Tibial nerve (tissue), 4 donors: Measurements from ENCODE around the gene DMBT1. TPM values are rescaled to one million over a fixed set of nuclear protein-coding genes. Genes with fewer than 3 reads are reported as not detected.

ENCODE experiments used
- DNase-seq, 2 donors: peaks; one replicate each; pipeline ENCODE4 v3.0.0-alpha.2; 2019; ENCODE audit warnings: low spot score in 2 of 2
- H3K27ac ChIP-seq, 4 donors: fragments of 200-600 bp; sonication (generic) in 3 of 4; one replicate each; pipeline ENCODE4 v1.5.1; 2017 to 2019; ENCODE audit warnings: mild to moderate bottlenecking in 1 of 4
- H3K27me3 ChIP-seq, 2 donors: fragments of 200-600 bp; sonication (generic) in 1 of 2; one replicate each; pipeline versions ENCODE4 v1.5.1 to v1.6.0; 2017 to 2019
- H3K36me3 ChIP-seq, 3 donors: fragments of 200-600 bp; sonication (generic); one replicate each; pipeline ENCODE4 v1.5.1; 2018 to 2019
- H3K4me1 ChIP-seq, 4 donors: fragments of 200-600 bp; sonication (generic) in 3 of 4; one replicate each; pipeline ENCODE4 v1.5.1; 2017 to 2019
- H3K4me3 ChIP-seq, 4 donors: fragments of 200-600 bp; sonication (generic) in 3 of 4; one replicate each; pipeline ENCODE4 v1.5.1; 2017 to 2019; ENCODE audit warnings: mild to moderate bottlenecking in 1 of 4, moderate library complexity in 1 of 4
- H3K9me3 ChIP-seq, 4 donors: fragments of 200-600 bp; sonication (generic) in 3 of 4; one replicate each; pipeline ENCODE4 v1.5.1; 2017 to 2019
- CTCF ChIP-seq, 5 experiments: fragments of 200-600 bp in 3 of 5; fragments of 450-650 bp in 2 of 5; sonication (generic) in 3 of 5; IDR thresholded peaks; one replicate each; pipeline ENCODE4 v1.5.1; 2016 to 2019; ENCODE audit warnings: antibody characterized with exemption in 5 of 5, mild to moderate bottlenecking in 3 of 5, moderate library complexity in 2 of 5
- EP300 ChIP-seq, 2 donors: sonication (generic); formaldehyde crosslinking; IDR thresholded peaks; one replicate each; pipeline ENCODE4 v1.6.1; 2017; ENCODE audit warnings: antibody characterized with exemption in 2 of 2, mild to moderate bottlenecking in 1 of 2
- POLR2A ChIP-seq, 2 donors: fragments of 450-650 bp; IDR thresholded peaks; one replicate each; pipeline ENCODE4 v1.6.1; 2017; ENCODE audit warnings: antibody characterized with exemption in 2 of 2, mild to moderate bottlenecking in 2 of 2, moderate library complexity in 2 of 2
- WGBS, 2 donors: methylation state at CpG; one replicate each; pipeline ENCODE4 v1.1.5; 2018; 5-methylcytosine and 5-hydroxymethylcytosine counted together
- total RNA-seq, 4 donors: library from RNA; depleted of rRNA; stranded (reverse); fragments of >200 nt; gene quantifications; one replicate each; pipeline ENCODE4 v1.1.0, GENCODE V29; 2016

The DMBT1 gene
- total RNA-seq, 4 donors from 2014 or later, result not detected

- H3K27me3 ChIP-seq, result no peaks in the 10 kb centered on the region
- DNase-seq, result no peak
- no peaks in the 10 kb centered on the region for H3K4me1 ChIP-seq
- TF ChIP-seq POLR2A (IDR thresholded peaks at IDR 0.05) (no peak), EP300 (IDR thresholded peaks at IDR 0.05) (no peak), CTCF (IDR thresholded peaks at IDR 0.05) (no peak)
- H3K36me3 ChIP-seq, result no peaks in the 10 kb centered on the region
- H3K9me3 ChIP-seq, result no peaks in the 10 kb centered on the region
- no peak overlapping the region for H3K27ac ChIP-seq
- WGBS, 2 donors, result 47 to 55% methylated on average over 8 of the region's 8 CpGs
- no peak overlapping the region for H3K4me3 ChIP-seq
Observed at GRCh38 chr10:122674781-122675180, 114.2 kb downstream of the DMBT1 start.

- H3K9me3 ChIP-seq, result no peaks in the 10 kb centered on the region
Observed at GRCh38 chr10:122675278-122675677, 114.7 kb downstream of the DMBT1 start.

GRCh38 chr10:122678266-122678665 is 117.7 kb downstream of the DMBT1 start:
- H3K36me3 ChIP-seq, result no peaks in the 10 kb centered on the region
- H3K27ac ChIP-seq, result no peak overlapping the region
- DNase-seq, result no peak
- no peaks in the 10 kb centered on the region for H3K27me3 ChIP-seq
- H3K4me1 ChIP-seq, result no peaks in the 10 kb centered on the region
- TF ChIP-seq POLR2A (IDR thresholded peaks at IDR 0.05) (no peak), EP300 (IDR thresholded peaks at IDR 0.05) (no peak), CTCF (IDR thresholded peaks at IDR 0.05) (no peak)
- H3K4me3 ChIP-seq, result no peak overlapping the region
- no peaks in the 10 kb centered on the region for H3K9me3 ChIP-seq

More at GRCh38 chr10:122675278-122675677, 114.7 kb downstream of the DMBT1 start:
- no peaks in the 10 kb centered on the region for H3K4me1 ChIP-seq
- H3K4me3 ChIP-seq, result no peak overlapping the region
- DNase-seq, result no peak
- H3K27me3 ChIP-seq, result no peaks in the 10 kb centered on the region
- no peak overlapping the region for H3K27ac ChIP-seq
- H3K36me3 ChIP-seq, result no peaks in the 10 kb centered on the region
- TF ChIP-seq CTCF (IDR thresholded peaks at IDR 0.05) (no peak), EP300 (IDR thresholded peaks at IDR 0.05) (no peak), POLR2A (IDR thresholded peaks at IDR 0.05) (no peak)
- 35 to 45% methylated on average over 2 of the region's 2 CpGs for WGBS, 2 donors

- Histone ChIP-seq H3K4me3 (no peak overlapping the region), H3K36me3 (no peaks in the 10 kb centered on the region), H3K9me3 (no peaks in the 10 kb centered on the region), H3K4me1 (no peaks in the 10 kb centered on the region), H3K27me3 (no peaks in the 10 kb centered on the region), H3K27ac (no peak overlapping the region)
- no peak for TF ChIP-seq CTCF (IDR thresholded peaks at IDR 0.05)
- TF ChIP-seq EP300 (IDR thresholded peaks at IDR 0.05), result no peak
- TF ChIP-seq POLR2A (IDR thresholded peaks at IDR 0.05), result no peak
- 72 to 78% methylated on average over 5 of the region's 5 CpGs for WGBS, 2 donors
- no peak for DNase-seq
Observed at GRCh38 chr10:122682522-122682921, 122.0 kb downstream of the DMBT1 start.

- DNase-seq, result peak; percentile 49 to 64
- Histone ChIP-seq H3K4me3 (no peak overlapping the region), H3K4me1 (peaks cover 0 to 3% (median 0%) of the 10 kb centered on the region in 4 donors), H3K36me3 (no peaks in the 10 kb centered on the region), H3K9me3 (no peaks in the 10 kb centered on the region), H3K27me3 (no peaks in the 10 kb centered on the region), H3K27ac (peak overlapping the region in 2 of 4 donors; percentile 63 to 64)
- WGBS, 2 donors, result 45 to 48% methylated on average over 6 of the region's 6 CpGs
- TF ChIP-seq EP300 (IDR thresholded peaks at IDR 0.05), result peak in 1 of 2 donors; percentile 49
- TF ChIP-seq POLR2A (IDR thresholded peaks at IDR 0.05), result no peak
- no peak for TF ChIP-seq CTCF (IDR thresholded peaks at IDR 0.05)
Observed at GRCh38 chr10:122688293-122688989, 127.9 kb downstream of the DMBT1 start.
